Heart left ventricle (tissue), 16 donors: ENCODE results near the gene WRAP73. TPM values are rescaled to one million over a fixed set of nuclear protein-coding genes. Genes with fewer than 3 reads are reported as not detected.

Experiments
- ATAC-seq, 4 donors: fragments of 200-7000 bp; cut with Tn5 transposase; one replicate each; pipeline ENCODE4 v1.9.1; 2020 to 2022; ENCODE audit warnings: moderate library complexity in 4 of 4, mild to moderate bottlenecking in 3 of 4, moderate number of reproducible peaks in 1 of 4
- DNase-seq, 5 donors: peaks; one replicate each; pipeline ENCODE4 v3.0.0-alpha.2; 2020
- H3K27ac ChIP-seq, 12 donors: fragments of 200-600 bp; sonication (generic) in 4 of 12; one replicate each; pipeline versions ENCODE4 v1.5.0 to v1.8.0; 2016 to 2022; ENCODE audit warnings: mild to moderate bottlenecking in 2 of 12
- H3K27me3 ChIP-seq, 9 donors: fragments of 200-600 bp; sonication (generic) in 2 of 9; one replicate each; pipeline versions ENCODE4 v1.5.1 to v1.8.0; 2016 to 2022; ENCODE audit warnings: mild to moderate bottlenecking in 3 of 9
- H3K36me3 ChIP-seq, 9 donors: fragments of 200-600 bp; sonication (generic) in 2 of 9; one replicate each; pipeline versions ENCODE4 v1.5.0 to v1.8.0; 2018 to 2022; ENCODE audit warnings: mild to moderate bottlenecking in 2 of 9
- H3K4me1 ChIP-seq, 12 donors: fragments of 200-600 bp; sonication (generic) in 4 of 12; one replicate each; pipeline versions ENCODE4 v1.5.0 to v1.8.0; 2016 to 2022; ENCODE audit warnings: mild to moderate bottlenecking in 3 of 12
- H3K4me3 ChIP-seq, 12 donors: fragments of 200-600 bp; sonication (generic) in 4 of 12; one replicate each; pipeline versions ENCODE4 v1.5.0 to v1.8.0; 2017 to 2022; ENCODE audit warnings: mild to moderate bottlenecking in 9 of 12, moderate library complexity in 4 of 12
- H3K9me3 ChIP-seq, 12 donors: fragments of 200-600 bp; sonication (generic) in 4 of 12; one replicate each; pipeline versions ENCODE4 v1.5.0 to v1.8.0; 2016 to 2022; ENCODE audit warnings: mild to moderate bottlenecking in 1 of 12
- CTCF ChIP-seq, 12 donors: fragments of 200-600 bp; sonication (generic) in 4 of 12; IDR thresholded peaks; one replicate each; pipeline versions ENCODE4 v1.5.0 to v1.8.0; 2018 to 2022; ENCODE audit warnings: antibody characterized with exemption in 12 of 12, mild to moderate bottlenecking in 5 of 12
- POLR2A ChIP-seq, 2 donors: fragments of 450-650 bp; IDR thresholded peaks; one replicate each; pipeline ENCODE4 v1.6.1; 2017; ENCODE audit warnings: antibody characterized with exemption in 2 of 2, mild to moderate bottlenecking in 2 of 2, moderate library complexity in 2 of 2
- WGBS, 4 donors: extraction: QIAGEN DNeasy Blood & Tissue Kit in 2 of 4; methylation state at CpG; one replicate each; pipeline versions ENCODE4 v1.1.5 to v1.1.7; 2013 to 2018; 5-methylcytosine and 5-hydroxymethylcytosine counted together
- intact Hi-C, 10 donors: fragments of 100-400 bp; cut with DNase I; formaldehyde crosslinking; loops; one replicate each; pipeline versions ENCODE4 v1.11.1 to v1.14.2; 2022
- polyA plus RNA-seq, 2 donors: library from polyadenylated mRNA; stranded (reverse); fragments of 200-250 nt; gene quantifications; one replicate each; pipeline ENCODE4 v1.2.3, GENCODE V29; 2013
- total RNA-seq, 9 donors: library from RNA; depleted of rRNA in 2 of 9; stranded (reverse); fragments of >200 nt in 2 of 9; fragmentation: NEBNext Ultra II Directional in 3 of 9; extraction: Animal tissue kit (Norgen Biotek cat#: 25700) in 3 of 9; gene quantifications; one replicate each; pipeline versions ENCODE4 v1.1.0 to v1.2.4, GENCODE V29; 2016 to 2023
- donor health status: ischemic (EF 13 %, LVEDD 7.1; RV severe dilation, severe dysfunction).
- donor health status: healthy with polysubstance abuse.
- donor health status: DM: no; HTN: yes; CAD: no.
- donor health status: DM: no; HTN: no; CAD: no.
- donor health status: ischemic (EF 25% LVEDD 6.9; RV normal size, moderate dysfunction).
- donor health status: ischemic (EF 25% LVEDD 5.7; RV mildly dilated, moderate dysfunction).
- donor health status: healthy.
- donor health status: DM: yes; HTN: yes; CAD: no.
- donor health status: ischemic (EF 35%, LVEDD 5.7; RV mildly dilated, moderate dysfunction).
- donor health status: nonischemic (EF 11% LVEDD 7.7; RV severe dilation, severe dysfunction).
- donor health status: DM: yes; HTN: yes; CAD: no.
- donor health status: PGD.
- donor health status: ischemic (EF 29% LVEDD 5.4; RV normal size, mild dysfunction).
- donor health status: nonischemic (EF 23%, LVEDD 6.1; RV moderate dilation, normal function).

The WRAP73 gene
- total and polyA plus RNA-seq, 11 donors: 8.5 to 21.6 (median 11.3) TPM

- TF ChIP-seq CTCF (IDR thresholded peaks at IDR 0.05): no peak
- TF ChIP-seq POLR2A (IDR thresholded peaks at IDR 0.05): no peak
- no peak overlapping the region for H3K27ac ChIP-seq
- WGBS, 4 donors: 89 to 95% (median 92%) methylated on average over 10 to 11 of the region's 11 CpGs
- intact Hi-C loops: no loop called here
- H3K36me3 ChIP-seq: no peaks in the 10 kb centered on the region
- H3K4me1 ChIP-seq: peaks cover 0 to 17% (median 0%) of the 10 kb centered on the region in 12 donors
- no peaks in the 10 kb centered on the region for H3K9me3 ChIP-seq
- H3K4me3 ChIP-seq: no peak overlapping the region
- peaks cover 0 to 37% (median 4%) of the 10 kb centered on the region in 9 donors for H3K27me3 ChIP-seq
- DNase-seq (no peak), ATAC-seq (no peak)
These were observed 43.4 kb upstream of the WRAP73 start for GRCh38 chr1:3693321-3693720.

GRCh38 chr1:3692598-3692997 is 42.7 kb upstream of the WRAP73 start:
- Histone ChIP-seq H3K27ac (no peak overlapping the region), H3K4me3 (no peak overlapping the region), H3K27me3 (peaks cover 0 to 30% (median 2%) of the 10 kb centered on the region in 9 donors), H3K4me1 (peaks cover 0 to 17% (median 0%) of the 10 kb centered on the region in 12 donors), H3K9me3 (no peaks in the 10 kb centered on the region), H3K36me3 (no peaks in the 10 kb centered on the region)
- WGBS, 4 donors: 56 to 63% (median 58%) methylated on average over 12 to 13 of the region's 13 CpGs
- intact Hi-C loops: no loop called here
- TF ChIP-seq CTCF (IDR thresholded peaks at IDR 0.05) (no peak), POLR2A (IDR thresholded peaks at IDR 0.05) (no peak)
- DNase-seq: no peak
- ATAC-seq: no peak

DNA sequence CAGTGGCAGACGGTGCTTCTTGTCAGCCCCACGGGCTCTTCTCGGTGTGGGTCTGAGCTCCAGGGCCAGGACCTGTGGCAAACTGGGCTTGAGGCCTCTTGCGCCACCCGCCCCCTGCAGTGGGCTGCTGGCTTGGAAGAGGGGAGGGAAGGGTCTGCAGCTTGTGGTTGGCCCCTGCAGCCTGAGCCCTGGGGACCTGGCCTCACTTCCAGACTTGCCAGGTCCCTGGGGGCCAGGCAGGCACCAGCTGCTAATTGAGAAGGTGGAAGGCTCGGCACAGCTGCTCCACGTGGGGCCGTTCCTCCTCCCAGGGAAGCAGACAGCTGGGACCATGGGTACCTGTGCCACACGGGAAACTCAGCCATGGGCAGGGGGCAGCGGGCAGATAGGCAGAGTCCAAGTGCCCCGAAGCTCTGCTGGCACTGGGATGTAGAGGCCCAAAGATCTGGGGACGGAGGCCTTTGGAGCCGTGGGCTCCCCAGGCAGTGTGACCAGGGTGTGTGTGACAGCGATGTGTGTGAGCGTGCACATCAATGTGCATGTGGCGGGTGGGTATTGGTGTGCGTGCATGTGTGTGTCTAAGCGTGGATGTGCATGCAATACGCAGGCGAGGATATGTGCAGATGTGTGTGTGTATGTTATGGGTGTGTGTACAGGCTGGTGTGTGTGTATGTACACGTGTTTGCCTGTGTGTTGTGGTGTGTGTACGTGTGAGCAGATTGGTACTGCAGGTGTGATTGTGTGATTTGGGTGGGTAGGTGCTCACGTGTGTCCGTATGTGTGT is 41.7 kb upstream of the WRAP73 start:
- peaks cover 0 to 17% (median 0%) of the 10 kb centered on the region in 12 donors for H3K4me1 ChIP-seq
- no peaks in the 10 kb centered on the region for H3K36me3 ChIP-seq
- TF ChIP-seq CTCF (IDR thresholded peaks at IDR 0.05): no peak
- TF ChIP-seq POLR2A (IDR thresholded peaks at IDR 0.05): no peak
- peaks cover 0 to 21% (median 2%) of the 10 kb centered on the region in 9 donors for H3K27me3 ChIP-seq
- H3K9me3 ChIP-seq: no peaks in the 10 kb centered on the region
- intact Hi-C loops: no loop called here
- WGBS, 4 donors: 82 to 88% (median 87%) methylated on average over 24 of the region's 24 CpGs
- ATAC-seq: no peak
- no peak overlapping the region for H3K4me3 ChIP-seq
- no peak for DNase-seq
- no peak overlapping the region for H3K27ac ChIP-seq

DNA sequence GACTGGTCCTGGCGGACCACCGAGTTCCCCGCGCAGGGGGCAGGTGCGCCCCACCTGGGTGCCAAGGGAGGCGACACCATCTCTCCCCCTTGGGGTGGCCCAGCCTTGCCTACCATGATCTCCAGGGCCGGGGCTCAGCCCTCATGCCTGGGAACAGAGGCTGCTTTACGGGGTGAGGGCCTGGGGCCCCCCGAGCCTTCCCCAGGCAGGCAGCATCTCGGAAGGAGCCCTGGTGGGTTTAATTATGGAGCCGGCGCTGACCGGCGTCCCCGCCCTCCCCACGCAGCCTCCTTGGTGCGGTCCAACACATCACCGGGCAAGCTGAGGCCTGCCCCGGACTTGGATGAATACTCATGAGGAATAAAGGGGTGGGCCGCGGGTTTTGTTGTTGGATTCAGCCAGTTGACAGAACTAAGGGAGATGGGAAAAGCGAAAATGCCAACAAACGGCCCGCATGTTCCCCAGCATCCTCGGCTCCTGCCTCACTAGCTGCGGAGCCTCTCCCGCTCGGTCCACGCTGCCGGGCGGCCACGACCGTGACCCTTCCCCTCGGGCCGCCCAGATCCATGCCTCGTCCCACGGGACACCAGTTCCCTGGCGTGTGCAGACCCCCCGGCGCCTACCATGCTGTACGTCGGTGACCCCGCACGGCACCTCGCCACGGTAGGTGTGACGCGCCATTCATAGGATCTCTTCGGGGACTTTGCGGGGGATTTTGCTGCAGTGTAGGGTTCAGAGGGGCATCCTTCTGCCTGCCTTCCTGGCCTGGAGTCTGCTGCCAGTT is 40.6 kb upstream of the WRAP73 start:
- DNase-seq: no peak
- peaks cover 0 to 20% (median 0%) of the 10 kb centered on the region in 9 donors for H3K27me3 ChIP-seq
- WGBS, 4 donors: 93 to 95% (median 94%) methylated on average over 41 to 50 of the region's 50 CpGs
- no peak overlapping the region for H3K27ac ChIP-seq
- no peak overlapping the region for H3K4me3 ChIP-seq
- peaks cover 0 to 13% (median 0%) of the 10 kb centered on the region in 12 donors for H3K4me1 ChIP-seq
- no peak for TF ChIP-seq POLR2A (IDR thresholded peaks at IDR 0.05)
- no peak for TF ChIP-seq CTCF (IDR thresholded peaks at IDR 0.05)
- H3K9me3 ChIP-seq: no peaks in the 10 kb centered on the region
- ATAC-seq: no peak
- H3K36me3 ChIP-seq: no peaks in the 10 kb centered on the region
- intact Hi-C loops: no loop called here
